Right cardiac atrium (tissue), 5 donors: ENCODE data around the gene BTN1A1. TPM values are rescaled to one million over a fixed set of nuclear protein-coding genes. Genes with fewer than 3 reads are reported as not detected.
"Not testable (repeated sequence)": the region's sequence is repeated elsewhere in the genome, so short reads cannot be mapped to it uniquely, and the experiment has no call there.

ENCODE experiments used
- ATAC-seq, 2 donors: fragments of 200-7000 bp; cut with Tn5 transposase; one replicate each; pipeline versions ENCODE4 v1.8.0 to v1.9.1; 2020; ENCODE audit warnings: moderate library complexity in 2 of 2, mild to moderate bottlenecking in 1 of 2
- DNase-seq, 3 donors: peaks; one replicate each; pipeline ENCODE4 v3.0.0-alpha.2; 2020
- H3K27ac ChIP-seq: one replicate; pipeline ENCODE4 v1.5.1; 2013; ENCODE audit warnings: mild to moderate bottlenecking, low read length, control low read depth, moderate library complexity
- H3K27me3 ChIP-seq: one replicate; pipeline ENCODE4 v1.6.1; 2013; ENCODE audit not compliant: control insufficient read depth, insufficient read depth
- H3K4me1 ChIP-seq: one replicate; pipeline ENCODE4 v1.6.1; 2013; ENCODE audit warnings: low read length; ENCODE audit not compliant: control insufficient read depth, insufficient read depth
- H3K4me3 ChIP-seq: one replicate; pipeline ENCODE4 v1.5.1; 2013; ENCODE audit warnings: low read length, control low read depth
- H3K9me3 ChIP-seq: one replicate; pipeline ENCODE4 v1.6.1; 2013; ENCODE audit warnings: low read length; ENCODE audit not compliant: control insufficient read depth
- WGBS: extraction: QIAGEN DNeasy Blood & Tissue Kit; methylation state at CpG from one replicate; pipeline ENCODE4 v1.1.7; 2013; 5-methylcytosine and 5-hydroxymethylcytosine counted together
- intact Hi-C, 4 donors: fragments of 100-400 bp; cut with DNase I; formaldehyde crosslinking; loops; one replicate each; pipeline versions ENCODE4 v1.11.0 to v1.14.0; 2022 to 2023
- polyA plus RNA-seq: library from polyadenylated mRNA; stranded (reverse); fragments of 200-250 nt; gene quantifications from one replicate; pipeline ENCODE4 v1.2.3, GENCODE V29; 2013
- total RNA-seq, 4 donors: library from RNA; stranded (reverse); fragmentation: NEBNext Ultra II Directional; extraction: Animal tissue kit (Norgen Biotek cat#: 25700); gene quantifications; one replicate each; pipeline ENCODE4 v1.2.1, GENCODE V29; 2021
- donor health status: healthy with polysubstance abuse.
- donor health status: DM: no; HTN: yes; CAD: no.
- donor health status: DM: no; HTN: no; CAD: no.
- donor health status: DM: no; HTN: yes; CAD: no; lungs with severe emphysema.
- donor health status: DM: yes; HTN: yes; CAD: no.

Gene BTN1A1
- total and polyA plus RNA-seq, 5 donors, result not detected

DNA sequence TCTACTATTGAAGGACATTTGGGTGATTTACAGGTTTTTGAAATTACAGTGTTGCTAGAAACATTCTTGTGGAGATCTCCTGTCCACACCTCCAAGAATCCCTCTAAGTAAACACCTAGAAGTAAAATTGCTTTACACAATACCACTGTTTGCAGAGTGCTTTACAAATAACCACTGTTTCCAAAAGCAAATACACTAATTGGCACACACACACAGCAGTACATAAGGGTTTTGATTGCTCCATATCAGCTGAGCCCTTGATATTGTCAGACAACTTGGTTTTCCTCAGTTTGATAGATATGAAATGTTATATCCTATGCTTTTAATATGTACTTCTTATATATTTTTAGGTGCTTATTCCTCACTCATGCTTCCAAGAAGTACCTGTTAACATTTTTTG, 44.4 kb downstream of the BTN1A1 start:
- Histone ChIP-seq H3K4me1 (no peaks in the 10 kb centered on the region), H3K4me3 (no peak overlapping the region), H3K27ac (no peak overlapping the region), H3K9me3 (no peaks in the 10 kb centered on the region), H3K27me3 (no peaks in the 10 kb centered on the region)
- ATAC-seq (no peak), DNase-seq (no peak)
- intact Hi-C loops, result no loop called here

DNA sequence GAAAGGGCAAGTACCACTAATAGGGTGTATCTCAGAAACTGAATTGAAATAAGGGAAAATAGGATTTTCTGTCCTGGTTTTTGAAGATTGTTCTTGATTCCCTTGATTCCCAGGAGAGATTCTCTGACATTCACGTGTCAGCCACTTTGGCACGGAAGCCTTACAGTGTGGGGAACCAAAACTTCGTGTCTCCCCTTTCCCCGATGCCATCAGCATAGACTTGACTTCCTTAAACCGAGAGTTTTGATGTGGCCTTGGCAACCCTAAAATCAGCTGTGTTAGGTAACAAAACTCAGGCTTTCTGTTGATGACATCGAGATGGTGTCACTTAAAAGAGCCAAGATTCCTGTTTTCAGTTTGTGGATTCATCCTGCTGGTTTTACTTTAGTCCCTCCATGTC, 45.5 kb downstream of the BTN1A1 start:
- Histone ChIP-seq H3K4me1 (no peaks in the 10 kb centered on the region), H3K9me3 (no peaks in the 10 kb centered on the region), H3K27me3 (no peaks in the 10 kb centered on the region), H3K27ac (no peak overlapping the region), H3K4me3 (no peak overlapping the region)
- ATAC-seq (no peak), DNase-seq (no peak)
- 83% methylated on average over 6 of the region's 6 CpGs for whole genome bisulfite sequencing
- intact Hi-C loops, result no loop called here

DNA sequence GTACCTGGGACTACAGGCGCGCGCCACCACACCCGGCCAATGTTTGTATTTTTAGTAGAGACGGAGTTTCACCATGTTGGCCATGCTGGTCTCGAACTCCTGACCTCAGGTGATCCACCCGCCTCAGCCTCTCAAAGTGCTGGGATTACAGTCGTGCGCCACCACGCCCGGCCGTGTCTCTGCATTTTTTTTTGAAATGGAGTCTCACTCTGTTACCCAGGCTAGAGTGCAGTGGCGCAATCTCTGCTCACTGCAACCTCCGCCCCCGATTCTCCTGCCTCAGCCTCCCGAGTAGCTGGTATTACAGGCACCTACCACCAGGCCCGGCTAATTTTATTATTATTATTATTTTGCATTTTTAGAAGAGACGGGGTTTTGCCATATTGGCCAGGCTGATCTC, 47.3 kb downstream of the BTN1A1 start:
- H3K4me1 ChIP-seq, intact Hi-C loops, H3K27ac ChIP-seq, H3K27me3 ChIP-seq, H3K9me3 ChIP-seq, H3K4me3 ChIP-seq, DNase-seq, ATAC-seq: not testable (repeated sequence)
- WGBS, result 94% methylated on average over 18 of the region's 18 CpGs

DNA sequence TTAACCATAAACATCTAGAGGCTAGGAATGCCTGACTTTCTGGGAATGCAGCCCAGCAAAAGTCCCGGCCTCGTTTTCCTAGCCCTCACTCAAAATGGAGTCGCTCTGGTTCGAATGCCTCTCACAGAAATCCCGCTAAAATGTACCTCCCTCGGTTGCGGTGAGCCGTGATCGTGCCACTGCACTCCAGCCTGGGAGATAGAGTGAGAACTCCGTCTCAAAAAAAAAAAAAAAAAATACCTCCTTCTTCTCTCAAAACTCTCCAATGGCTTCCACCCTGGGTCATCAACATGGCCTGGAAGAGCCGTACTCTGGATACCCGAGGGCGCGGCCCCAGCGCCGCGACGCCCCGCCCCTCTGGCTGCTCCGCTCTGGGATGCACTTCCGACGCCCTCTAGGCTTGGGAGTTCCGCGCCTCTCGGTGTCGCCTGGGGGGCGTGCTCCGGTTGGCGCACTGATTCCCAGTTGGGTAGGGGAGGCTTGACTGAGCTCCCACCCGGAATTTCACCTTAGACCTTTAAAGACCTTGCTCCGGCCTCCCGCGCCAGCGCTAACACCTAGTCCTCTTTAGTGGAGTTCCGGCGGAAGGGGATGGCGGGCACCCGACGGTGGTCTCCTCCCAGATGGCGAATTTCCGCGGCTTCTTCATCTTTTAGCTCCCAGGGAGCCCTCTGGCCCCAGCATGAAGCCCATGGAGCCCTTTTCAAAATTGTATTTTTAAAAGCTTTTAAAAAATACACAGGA, 50.3 kb downstream of the BTN1A1 start:
- WGBS, result 7% methylated on average over 42 of the region's 42 CpGs
- ATAC-seq (peak; percentile 71 to 73), DNase-seq (peak; percentile 74 to 87 (median 85))
- H3K9me3 ChIP-seq, result no peaks in the 10 kb centered on the region
- H3K4me3 ChIP-seq, result peak overlapping the region; percentile 49
- H3K27me3 ChIP-seq, result no peaks in the 10 kb centered on the region
- H3K4me1 ChIP-seq, result no peaks in the 10 kb centered on the region
- intact Hi-C loops, result loop anchor here in 1 of 4 donors (10.0 kb wide), 1 partner anchor 236 kb away; no protein-coding TSS in a partner anchor
- H3K27ac ChIP-seq, result no peak overlapping the region

DNA sequence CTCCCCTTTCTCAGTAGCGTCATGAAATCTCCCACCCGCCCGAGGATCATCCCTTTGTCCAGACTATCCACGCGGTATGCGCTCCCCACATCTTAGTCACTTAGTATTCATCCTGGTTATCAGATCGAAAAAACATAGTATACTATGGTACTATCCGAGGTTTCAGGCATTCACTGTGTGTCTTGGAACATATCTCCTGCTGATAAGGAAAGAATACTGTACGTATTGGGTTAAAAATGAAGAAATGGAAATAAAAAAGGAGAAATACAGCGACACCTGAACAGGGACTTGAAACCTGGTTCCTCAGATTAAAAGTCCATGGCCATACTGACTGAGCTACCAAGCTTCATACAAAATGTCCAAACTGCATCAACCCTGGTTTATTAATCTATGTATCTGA, 52.1 kb downstream of the BTN1A1 start:
- intact Hi-C loops, result loop anchor here in 1 of 4 donors (10.0 kb wide), 1 partner anchor 237 kb away; no protein-coding TSS in a partner anchor

DNA sequence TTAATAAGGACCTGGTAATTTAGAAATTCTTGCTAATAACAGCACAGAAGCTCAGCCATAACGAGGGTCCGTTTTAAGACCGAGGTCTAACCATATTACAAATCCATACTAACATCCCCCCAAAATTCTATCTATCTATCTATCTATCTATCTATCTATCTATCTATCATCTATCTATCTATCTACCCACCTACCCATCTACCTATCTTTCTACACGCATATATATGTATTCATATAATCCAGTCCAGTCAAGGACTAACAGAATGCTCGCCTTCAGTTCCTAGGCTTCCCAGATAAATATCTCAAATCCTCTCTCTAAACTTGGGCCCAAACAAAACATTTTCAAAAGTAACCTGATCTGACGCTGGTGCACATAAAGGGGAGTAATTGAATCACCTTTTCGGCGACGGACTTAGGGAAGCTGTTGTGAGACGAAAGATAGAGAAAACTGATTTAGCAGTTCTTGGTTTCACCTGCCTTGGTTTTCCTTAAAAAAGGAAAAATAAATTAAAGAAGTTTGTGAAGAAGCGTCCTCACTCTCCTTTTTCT, 52.6 kb downstream of the BTN1A1 start:
- Histone ChIP-seq H3K27ac (no peak overlapping the region), H3K4me3 (peak overlapping the region; percentile 79), H3K9me3 (no peaks in the 10 kb centered on the region), H3K4me1 (no peaks in the 10 kb centered on the region), H3K27me3 (no peaks in the 10 kb centered on the region)
- intact Hi-C loops, result loop anchor here in 1 of 4 donors (10.0 kb wide), 1 partner anchor 238 kb away; no protein-coding TSS in a partner anchor
- 58% methylated on average over 11 of the region's 11 CpGs for WGBS
- ATAC-seq (no peak), DNase-seq (no peak)

More for the DNA sequence above, 52.1 kb downstream of the BTN1A1 start:
- DNase-seq (no peak), ATAC-seq (no peak)
- Histone ChIP-seq H3K9me3 (no peaks in the 10 kb centered on the region), H3K4me3 (no peak overlapping the region), H3K27ac (no peak overlapping the region), H3K4me1 (no peaks in the 10 kb centered on the region), H3K27me3 (no peaks in the 10 kb centered on the region)
- WGBS, result 86% methylated on average over 10 of the region's 10 CpGs

DNA sequence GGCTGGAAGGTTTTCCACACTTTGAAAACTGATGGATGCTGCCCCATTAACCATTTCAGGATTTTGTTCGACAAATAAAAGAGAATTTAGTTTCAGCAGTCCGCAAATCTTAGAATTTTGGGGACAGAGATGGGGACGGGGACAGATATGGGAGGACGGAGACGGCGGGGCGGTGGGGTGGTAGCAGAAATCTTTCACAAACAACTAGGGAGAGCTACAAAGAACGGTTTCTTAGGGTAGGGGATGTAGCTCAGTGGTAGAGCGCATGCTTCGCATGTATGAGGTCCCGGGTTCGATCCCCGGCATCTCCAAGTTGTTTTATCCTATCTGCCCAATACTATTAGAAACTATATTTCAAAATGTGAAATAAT, 53.1 kb downstream of the BTN1A1 start:
- ATAC-seq (peak; percentile 80 to 87), DNase-seq (peak; percentile 65 to 84 (median 80))
- Histone ChIP-seq H3K27me3 (no peaks in the 10 kb centered on the region), H3K4me1 (no peaks in the 10 kb centered on the region), H3K4me3 (peak overlapping the region; percentile 79), H3K9me3 (no peaks in the 10 kb centered on the region), H3K27ac (no peak overlapping the region)
- WGBS, result under 1% methylated on average over 13 of the region's 13 CpGs
- intact Hi-C loops, result loop anchor here in 1 of 4 donors (10.0 kb wide), 1 partner anchor 238 kb away; no protein-coding TSS in a partner anchor

DNA sequence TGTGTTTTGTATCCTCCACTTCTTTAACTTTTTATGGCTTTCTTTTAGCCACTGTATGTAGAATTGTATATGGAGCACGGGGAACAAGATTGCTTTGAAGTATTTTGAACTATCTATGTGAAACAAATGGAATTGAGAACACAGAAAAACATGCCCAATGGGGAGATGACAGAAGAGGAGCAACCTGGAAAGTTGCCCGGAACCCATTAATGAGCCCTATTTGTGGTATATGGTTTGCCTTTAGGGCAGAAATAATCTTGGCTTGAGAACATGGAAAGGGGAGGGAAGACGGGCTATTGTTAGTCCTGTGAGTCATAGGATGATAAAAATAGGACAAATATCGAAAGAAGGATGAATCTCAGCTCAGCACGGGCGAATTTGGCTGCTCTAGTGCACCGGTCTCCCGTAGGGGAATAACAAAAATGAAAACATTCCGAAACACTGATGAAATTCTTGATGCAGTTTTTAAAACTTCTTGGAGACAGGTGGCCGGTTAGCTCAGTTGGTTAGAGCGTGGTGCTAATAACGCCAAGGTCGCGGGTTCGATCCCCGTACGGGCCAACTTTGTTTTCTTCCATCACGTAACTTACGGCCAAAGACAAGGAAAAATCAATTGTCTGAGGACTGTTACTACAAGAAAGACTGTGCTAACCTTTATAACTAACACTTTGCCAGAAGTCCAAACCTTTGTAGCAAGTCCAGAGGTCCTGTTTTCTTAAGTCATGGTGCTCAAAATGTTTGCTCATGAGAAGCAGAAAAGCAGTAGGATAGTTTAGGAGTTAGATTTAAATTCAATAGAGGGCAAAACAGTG, 53.7 kb downstream of the BTN1A1 start:
- H3K4me3 ChIP-seq, result peak overlapping the region; percentile 79
- H3K27me3 ChIP-seq, result no peaks in the 10 kb centered on the region
- H3K27ac ChIP-seq, result peak overlapping the region; percentile 79
- H3K9me3 ChIP-seq, result no peaks in the 10 kb centered on the region
- H3K4me1 ChIP-seq, result no peaks in the 10 kb centered on the region
- ATAC-seq, result peak; percentile 88 to 90
- DNase-seq, result peak; percentile 75 to 90 (median 87)
- intact Hi-C loops, result loop anchor here in 1 of 4 donors (10.0 kb wide), 1 partner anchor 239 kb away; no protein-coding TSS in a partner anchor
- WGBS, result under 1% methylated on average over 19 of the region's 19 CpGs

DNA sequence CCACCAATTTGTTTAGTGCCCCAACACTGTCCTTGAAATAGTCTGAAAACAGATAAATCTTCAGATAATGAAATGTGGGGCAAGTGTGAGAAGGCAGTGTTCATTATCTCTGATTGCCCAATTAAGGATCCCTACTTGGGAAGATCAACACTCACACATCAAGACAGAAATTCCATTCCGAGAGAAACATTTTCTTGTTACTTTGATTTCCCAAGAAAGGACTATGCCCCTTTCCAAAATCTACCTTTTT, 54.3 kb downstream of the BTN1A1 start:
- intact Hi-C loops, result loop anchor here in 1 of 4 donors (10.0 kb wide), 1 partner anchor 240 kb away; no protein-coding TSS in a partner anchor
- 15% methylated on average over 1 of the region's 1 CpG for WGBS
- Histone ChIP-seq H3K4me3 (peak overlapping the region; percentile 79), H3K4me1 (no peaks in the 10 kb centered on the region), H3K27ac (no peak overlapping the region), H3K9me3 (no peaks in the 10 kb centered on the region), H3K27me3 (no peaks in the 10 kb centered on the region)
- no peak for DNase-seq
- ATAC-seq, result no peak

DNA sequence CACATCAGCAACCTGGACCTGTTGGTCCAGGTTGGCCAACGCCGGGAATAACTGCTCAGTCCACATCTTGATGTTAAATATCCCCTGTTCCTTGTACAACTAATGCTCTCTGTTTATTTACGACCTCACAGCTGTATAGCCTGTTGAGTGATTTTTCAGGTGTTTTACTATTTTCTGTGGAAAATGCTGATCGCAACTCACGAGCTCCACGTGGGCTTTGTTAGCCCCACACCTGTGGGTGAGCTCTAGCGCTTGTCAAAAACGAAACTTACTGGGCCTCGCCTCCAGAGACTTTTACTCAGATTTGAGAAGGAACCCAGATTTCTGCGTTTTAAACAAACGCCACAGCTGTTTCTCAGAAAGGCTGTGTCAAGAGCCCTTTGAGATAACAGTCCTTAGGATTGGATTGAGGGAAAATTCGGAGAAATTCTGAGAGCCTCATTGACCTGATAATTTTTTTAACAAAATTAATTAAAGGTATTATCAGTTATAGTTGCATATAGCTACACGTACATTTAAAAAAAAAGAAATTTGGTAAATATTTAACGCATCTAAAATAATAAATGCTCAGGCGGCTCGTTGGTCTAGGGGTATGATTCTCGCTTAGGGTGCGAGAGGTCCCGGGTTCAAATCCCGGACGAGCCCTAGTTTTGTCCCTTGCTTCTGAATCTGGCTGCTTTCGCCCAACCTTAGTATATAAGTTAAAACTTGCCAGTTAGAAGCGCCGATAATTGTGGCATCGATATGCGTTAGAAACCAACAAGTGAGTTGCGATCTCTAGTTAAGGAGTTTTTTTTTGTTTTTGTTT, 54.8 kb downstream of the BTN1A1 start:
- ATAC-seq (peak in 1 of 2 donors; percentile 26), DNase-seq (peak in 2 of 3 donors; percentile 55 to 68)
- H3K27ac ChIP-seq, result peak overlapping the region; percentile 51
- no peaks in the 10 kb centered on the region for H3K27me3 ChIP-seq
- intact Hi-C loops, result loop anchor here in 1 of 4 donors (10.0 kb wide), 1 partner anchor 240 kb away; no protein-coding TSS in a partner anchor
- peak overlapping the region; percentile 79 for H3K4me3 ChIP-seq
- H3K9me3 ChIP-seq, result no peaks in the 10 kb centered on the region
- no peaks in the 10 kb centered on the region for H3K4me1 ChIP-seq
- WGBS, result 10% methylated on average over 27 of the region's 27 CpGs
